ENCODE measurements around the gene KDM1B. TPM values are rescaled to one million over a fixed set of nuclear protein-coding genes. Genes with fewer than 3 reads are reported as not detected.
A peak's percentile ranks its signal among the peaks of the same experiment; 100 is the strongest.

Gene KDM1B
- total RNA-seq, 4 donors from 2014 or later: 14.5 to 29.9 (median 26.0) TPM

DNA sequence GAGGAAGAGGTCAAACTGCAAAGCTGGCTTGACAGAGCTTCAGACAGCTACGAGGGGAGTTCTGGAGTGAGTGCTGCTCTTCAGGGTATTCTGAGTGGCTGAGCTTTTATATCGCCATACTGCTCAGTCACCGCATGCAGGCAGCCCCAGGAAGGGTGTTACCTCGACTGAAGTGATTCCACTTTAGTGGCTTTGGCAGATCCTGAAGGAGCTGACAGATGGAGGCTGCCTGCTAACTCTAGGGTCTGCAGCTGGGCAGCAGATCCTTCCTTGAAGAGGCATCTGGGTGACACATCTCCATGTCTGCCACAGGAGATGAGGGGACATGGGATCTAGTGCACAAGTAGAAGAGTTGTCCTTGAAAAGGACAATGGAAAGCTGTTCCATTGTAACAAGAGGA lies 112.8 kb downstream of the KDM1B start:
- Histone ChIP-seq H3K36me3 (no peaks in the 10 kb centered on the region), H3K9me3 (no peaks in the 10 kb centered on the region), H3K4me1 (peaks cover 6 to 8% of the 10 kb centered on the region in 2 donors), H3K27ac (no peak overlapping the region), H3K27me3 (no peaks in the 10 kb centered on the region), H3K4me3 (no peak overlapping the region)
- no peak for DNase-seq
- intact Hi-C loops (cut with DNase I; ENCODE audit: low total_unique reads): no loop called here
- TF ChIP-seq POLR2A (IDR thresholded peaks at IDR 0.05): no peak
- TF ChIP-seq, protein P1, sequence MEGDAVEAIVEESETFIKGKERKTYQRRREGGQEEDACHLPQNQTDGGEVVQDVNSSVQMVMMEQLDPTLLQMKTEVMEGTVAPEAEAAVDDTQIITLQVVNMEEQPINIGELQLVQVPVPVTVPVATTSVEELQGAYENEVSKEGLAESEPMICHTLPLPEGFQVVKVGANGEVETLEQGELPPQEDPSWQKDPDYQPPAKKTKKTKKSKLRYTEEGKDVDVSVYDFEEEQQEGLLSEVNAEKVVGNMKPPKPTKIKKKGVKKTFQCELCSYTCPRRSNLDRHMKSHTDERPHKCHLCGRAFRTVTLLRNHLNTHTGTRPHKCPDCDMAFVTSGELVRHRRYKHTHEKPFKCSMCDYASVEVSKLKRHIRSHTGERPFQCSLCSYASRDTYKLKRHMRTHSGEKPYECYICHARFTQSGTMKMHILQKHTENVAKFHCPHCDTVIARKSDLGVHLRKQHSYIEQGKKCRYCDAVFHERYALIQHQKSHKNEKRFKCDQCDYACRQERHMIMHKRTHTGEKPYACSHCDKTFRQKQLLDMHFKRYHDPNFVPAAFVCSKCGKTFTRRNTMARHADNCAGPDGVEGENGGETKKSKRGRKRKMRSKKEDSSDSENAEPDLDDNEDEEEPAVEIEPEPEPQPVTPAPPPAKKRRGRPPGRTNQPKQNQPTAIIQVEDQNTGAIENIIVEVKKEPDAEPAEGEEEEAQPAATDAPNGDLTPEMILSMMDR (IDR thresholded peaks at IDR 0.05 in 4 of 5, conservative IDR thresholded peaks at IDR 0.05 in 1 of 5): no peak
- in situ Hi-C loops (cut with MboI; ENCODE audit: low sequenced_read_pairs in 4 of 4): no loop called here
- ATAC-seq: no peak

DNA sequence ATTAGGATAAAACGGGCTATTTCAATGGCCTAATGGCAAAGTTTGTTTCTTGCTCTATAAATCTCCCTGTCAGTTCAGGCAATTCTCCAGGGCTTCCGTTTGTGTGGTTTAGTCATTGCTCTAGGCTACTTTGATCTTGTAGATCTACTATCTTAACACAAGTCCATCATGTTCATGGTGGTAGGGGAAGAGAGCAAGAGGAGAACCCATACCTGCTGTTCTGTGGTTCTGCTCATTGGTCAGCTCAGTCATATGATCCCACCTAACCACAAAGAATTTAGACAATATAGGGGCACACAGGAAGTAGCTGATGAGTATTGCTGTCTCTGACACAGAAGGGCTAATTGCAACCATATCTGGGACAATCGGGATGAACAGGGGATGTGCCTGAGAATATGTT lies 114.0 kb downstream of the KDM1B start:
- no peak overlapping the region for H3K4me3 ChIP-seq
- ATAC-seq: no peak
- in situ Hi-C loops (cut with MboI; ENCODE audit: low sequenced_read_pairs in 4 of 4) (no loop called here), intact Hi-C loops (cut with DNase I; ENCODE audit: low total_unique reads) (no loop called here)
- no peak for DNase-seq
- H3K9me3 ChIP-seq: no peaks in the 10 kb centered on the region
- H3K27me3 ChIP-seq: no peaks in the 10 kb centered on the region
- TF ChIP-seq, protein P1 (IDR thresholded peaks at IDR 0.05 in 4 of 5, conservative IDR thresholded peaks at IDR 0.05 in 1 of 5): no peak
- no peak for TF ChIP-seq POLR2A (IDR thresholded peaks at IDR 0.05)
- peaks cover 5 to 8% of the 10 kb centered on the region in 2 donors for H3K4me1 ChIP-seq
- no peak overlapping the region for H3K27ac ChIP-seq
- no peaks in the 10 kb centered on the region for H3K36me3 ChIP-seq

DNA sequence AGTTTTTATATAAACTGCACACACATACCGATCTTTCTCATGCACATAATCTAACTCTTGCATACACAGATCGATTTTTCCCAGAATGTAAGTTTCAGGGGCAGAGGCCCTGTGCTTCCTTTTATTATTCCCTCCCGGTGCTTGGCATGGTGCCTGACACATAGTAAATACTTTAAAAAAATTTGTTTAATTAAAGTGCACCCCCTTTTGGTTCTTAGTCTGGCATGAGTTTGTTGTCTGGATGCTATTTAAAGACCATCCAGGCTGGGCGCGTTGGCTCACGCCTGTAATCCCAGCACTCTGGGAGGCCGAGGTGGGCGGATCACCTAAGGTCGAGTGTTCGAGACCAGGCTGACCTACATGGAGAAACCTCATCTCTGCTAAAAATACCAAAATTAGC lies 114.5 kb downstream of the KDM1B start:
- TF ChIP-seq, protein P1 (IDR thresholded peaks at IDR 0.05 in 4 of 5, conservative IDR thresholded peaks at IDR 0.05 in 1 of 5): no peak
- no peak for TF ChIP-seq POLR2A (IDR thresholded peaks at IDR 0.05)
- ATAC-seq: no peak
- intact Hi-C loops (cut with DNase I; ENCODE audit: low total_unique reads) (no loop called here), in situ Hi-C loops (cut with MboI; ENCODE audit: low sequenced_read_pairs in 4 of 4) (no loop called here)
- Histone ChIP-seq H3K4me3 (no peak overlapping the region), H3K27me3 (no peaks in the 10 kb centered on the region), H3K36me3 (no peaks in the 10 kb centered on the region), H3K27ac (peak overlapping the region in 1 of 4 donors; percentile 15), H3K9me3 (no peaks in the 10 kb centered on the region), H3K4me1 (peaks cover 5 to 8% of the 10 kb centered on the region in 2 donors)
- DNase-seq: no peak

DNA sequence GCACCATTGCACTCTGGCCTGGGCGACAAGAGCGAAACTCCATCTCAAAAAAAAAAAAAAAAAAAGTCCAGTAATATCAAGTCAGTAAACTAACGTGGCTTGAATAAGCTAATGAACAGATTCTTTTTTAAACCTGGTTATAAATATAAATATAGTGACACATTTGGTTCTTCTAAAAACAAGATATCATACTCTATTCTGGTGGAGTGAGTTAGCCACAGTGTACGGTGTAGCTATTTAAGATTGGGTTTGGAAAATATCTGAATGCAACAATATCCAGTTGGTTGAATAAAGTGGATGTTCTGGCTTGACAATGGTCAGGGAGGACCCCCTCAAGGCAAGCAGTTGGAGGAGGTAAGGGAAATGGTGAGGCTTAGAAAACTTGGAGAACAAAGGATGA lies 115.0 kb downstream of the KDM1B start:
- TF ChIP-seq, protein P1 (IDR thresholded peaks at IDR 0.05 in 4 of 5, conservative IDR thresholded peaks at IDR 0.05 in 1 of 5): no peak
- TF ChIP-seq POLR2A (IDR thresholded peaks at IDR 0.05): no peak
- no peaks in the 10 kb centered on the region for H3K36me3 ChIP-seq
- peak overlapping the region in 1 of 4 donors; percentile 15 for H3K27ac ChIP-seq
- intact Hi-C loops (cut with DNase I; ENCODE audit: low total_unique reads) (no loop called here), in situ Hi-C loops (cut with MboI; ENCODE audit: low sequenced_read_pairs in 4 of 4) (no loop called here)
- ATAC-seq (no peak), DNase-seq (no peak)
- H3K27me3 ChIP-seq: peaks cover 0 to under 1% (median 0%) of the 10 kb centered on the region in 3 donors
- H3K4me1 ChIP-seq: peaks cover 4 to 5% of the 10 kb centered on the region in 2 donors
- H3K9me3 ChIP-seq: no peaks in the 10 kb centered on the region
- H3K4me3 ChIP-seq: no peak overlapping the region

Other genes with a start within 250 kb of the KDM1B start
- gene KIF13A, start 167.8 kb upstream of the KDM1B start, total RNA-seq: 10 to 100 TPM; 47.4 to 72.9 (median 63.8) TPM
- gene NHLRC1, start 32.7 kb upstream of the KDM1B start, total RNA-seq: 1 to 10 TPM in 3 of 4 donors, under 1 TPM in 1; 0.56 to 1.9 (median 1.4) TPM
- gene TPMT, start 345 bp upstream of the KDM1B start, total RNA-seq: 1 to 10 TPM; 5.9 to 9.5 (median 7.9) TPM
- gene DEK, start 109.1 kb downstream of the KDM1B start, total RNA-seq: 100 to 1,000 TPM in 2 of 4 donors, 10 to 100 TPM in 2; 60.5 to 134 (median 105) TPM
- 10 to 100 TPM in 3 of 4 donors, 1 to 10 TPM in 1; 8.4 to 47.0 (median 31.9) TPM for gene RNF144B, start 231.9 kb downstream of the KDM1B start, total RNA-seq